T-helper 17 cell (primary cell): Measurements from ENCODE around the gene TBKBP1. TPM values are rescaled to one million over a fixed set of nuclear protein-coding genes. Genes with fewer than 3 reads are reported as not detected.
A peak's percentile ranks its signal among the peaks of the same experiment; 100 is the strongest.

ENCODE experiments used
- ATAC-seq: fragments of 150-1000 bp; cut with Tn5 transposase; 2 replicates; pipeline ENCODE4 v1.10.0; 2021; ENCODE audit warnings: mild to moderate bottlenecking, moderate library complexity
- DNase-seq, 3 donors: peaks; one replicate each; pipeline versions ENCODE4 v3.0.0 to v3.0.0-alpha.2; 2020 to 2021
- H3K9me3 ChIP-seq: one replicate; pipeline ENCODE4 v1.7.0; 2013; ENCODE audit warnings: low read length, mild to moderate bottlenecking; ENCODE audit not compliant: control insufficient read depth, poor library complexity, severe bottlenecking
- H3K27ac Mint-ChIP-seq: one replicate; pipeline ENCODE4 v1.8.0; 2022; ENCODE audit warnings: mild to moderate bottlenecking, moderate library complexity, mixed read lengths
- H3K27me3 Mint-ChIP-seq: one replicate; pipeline ENCODE4 v1.8.0; 2022; ENCODE audit warnings: mixed read lengths
- H3K36me3 Mint-ChIP-seq: one replicate; pipeline ENCODE4 v1.8.0; 2022; ENCODE audit warnings: low read depth, mixed read lengths
- H3K4me1 Mint-ChIP-seq: one replicate; pipeline ENCODE4 v1.8.0; 2022; ENCODE audit warnings: mild to moderate bottlenecking, mixed read lengths
- H3K4me3 Mint-ChIP-seq: one replicate; pipeline ENCODE4 v1.8.0; 2022; ENCODE audit warnings: mild to moderate bottlenecking, moderate library complexity, mixed read lengths
- total RNA-seq, 4 donors: library from RNA in 2 of 4; stranded (reverse) in 2 of 4; gene quantifications; one replicate each; pipeline ENCODE4 v1.2.3 and lab custom pipeline; 2022 to 2026

TBKBP1 gene
- total RNA-seq, 2 donors from 2014 or later: 2.4 to 2.6 TPM

DNA sequence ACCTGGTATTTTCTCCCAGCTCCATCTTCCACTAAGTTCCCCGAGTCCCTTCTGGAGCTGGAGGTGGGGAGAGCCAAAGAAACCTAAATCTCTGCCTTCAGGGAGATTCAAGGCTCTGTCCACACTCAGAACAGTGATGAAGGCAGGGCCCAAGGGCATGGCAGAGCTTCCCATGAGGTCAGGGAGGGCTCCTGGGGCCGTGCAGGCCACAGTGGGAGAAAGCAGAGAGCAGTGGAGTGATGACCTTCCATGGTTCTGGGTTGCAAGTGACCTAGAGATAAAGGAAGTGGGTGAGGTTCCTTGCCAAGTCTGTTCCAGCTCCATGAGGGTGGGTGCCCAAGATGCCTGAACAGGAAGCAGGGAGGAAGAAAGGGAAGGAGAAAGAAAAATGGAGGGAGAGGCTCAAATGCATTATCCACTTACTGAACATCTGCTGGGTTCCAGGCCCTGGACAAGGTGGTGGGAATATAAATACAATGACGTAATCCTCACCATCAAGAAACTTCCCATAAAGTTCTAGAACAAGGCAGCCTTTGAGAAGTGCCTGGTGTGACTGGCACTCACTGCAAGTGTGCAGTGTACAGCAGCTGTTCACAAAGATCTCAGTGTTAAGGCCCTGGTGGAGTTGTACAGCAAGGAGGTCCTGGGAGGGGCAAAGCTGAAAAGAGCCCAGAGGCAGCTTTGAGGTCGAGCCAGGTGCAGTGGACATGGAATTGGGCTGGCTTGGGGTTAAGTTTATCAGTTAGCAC lies 13.3 kb downstream of the TBKBP1 start:
- peaks cover 45% of the 10 kb centered on the region for H3K4me1 Mint-ChIP-seq

DNA sequence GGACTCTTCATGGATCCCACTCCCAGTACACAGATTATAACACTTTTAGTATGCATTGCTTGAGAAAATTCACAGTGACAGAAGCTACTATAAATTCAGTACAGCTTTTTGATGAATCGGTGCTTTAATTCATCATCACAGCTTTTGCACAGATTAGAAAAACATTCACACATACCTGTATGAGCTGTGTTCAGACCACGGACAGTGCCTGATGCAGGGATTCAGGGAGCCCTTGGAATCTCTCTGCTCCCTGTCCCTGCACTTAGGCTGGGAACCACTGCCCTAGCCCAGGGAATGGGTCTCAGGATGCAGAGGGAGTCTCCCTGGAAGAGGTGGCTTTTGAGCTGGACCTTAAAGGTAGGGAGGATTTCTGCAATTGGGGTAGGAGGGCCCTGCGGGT lies 13.9 kb downstream of the TBKBP1 start:
- no peaks in the 10 kb centered on the region for H3K27me3 Mint-ChIP-seq
- DNase-seq: no peak
- H3K9me3 ChIP-seq: no peaks in the 10 kb centered on the region
- no peak for ATAC-seq
- no peak overlapping the region for H3K4me3 Mint-ChIP-seq
- H3K4me1 Mint-ChIP-seq: peaks cover 43% of the 10 kb centered on the region
- H3K36me3 Mint-ChIP-seq: no peaks in the 10 kb centered on the region
- no peak overlapping the region for H3K27ac Mint-ChIP-seq

More for the DNA sequence above, 13.3 kb downstream of the TBKBP1 start:
- no peaks in the 10 kb centered on the region for H3K9me3 ChIP-seq
- no peak for DNase-seq
- ATAC-seq: no peak
- Mint-ChIP-seq H3K36me3 (no peaks in the 10 kb centered on the region), H3K27ac (peak overlapping the region; percentile 92), H3K4me3 (peak overlapping the region; percentile 82), H3K27me3 (no peaks in the 10 kb centered on the region)

- H3K9me3 ChIP-seq: no peaks in the 10 kb centered on the region
- ATAC-seq: no peak
- H3K27me3 Mint-ChIP-seq: no peaks in the 10 kb centered on the region
- H3K4me3 Mint-ChIP-seq: no peak overlapping the region
- no peak overlapping the region for H3K27ac Mint-ChIP-seq
- no peak for DNase-seq
- peaks cover 41% of the 10 kb centered on the region for H3K4me1 Mint-ChIP-seq
- no peaks in the 10 kb centered on the region for H3K36me3 Mint-ChIP-seq
These were observed 14.4 kb downstream of the TBKBP1 start for GRCh38 chr17:47708312-47708863.

DNA sequence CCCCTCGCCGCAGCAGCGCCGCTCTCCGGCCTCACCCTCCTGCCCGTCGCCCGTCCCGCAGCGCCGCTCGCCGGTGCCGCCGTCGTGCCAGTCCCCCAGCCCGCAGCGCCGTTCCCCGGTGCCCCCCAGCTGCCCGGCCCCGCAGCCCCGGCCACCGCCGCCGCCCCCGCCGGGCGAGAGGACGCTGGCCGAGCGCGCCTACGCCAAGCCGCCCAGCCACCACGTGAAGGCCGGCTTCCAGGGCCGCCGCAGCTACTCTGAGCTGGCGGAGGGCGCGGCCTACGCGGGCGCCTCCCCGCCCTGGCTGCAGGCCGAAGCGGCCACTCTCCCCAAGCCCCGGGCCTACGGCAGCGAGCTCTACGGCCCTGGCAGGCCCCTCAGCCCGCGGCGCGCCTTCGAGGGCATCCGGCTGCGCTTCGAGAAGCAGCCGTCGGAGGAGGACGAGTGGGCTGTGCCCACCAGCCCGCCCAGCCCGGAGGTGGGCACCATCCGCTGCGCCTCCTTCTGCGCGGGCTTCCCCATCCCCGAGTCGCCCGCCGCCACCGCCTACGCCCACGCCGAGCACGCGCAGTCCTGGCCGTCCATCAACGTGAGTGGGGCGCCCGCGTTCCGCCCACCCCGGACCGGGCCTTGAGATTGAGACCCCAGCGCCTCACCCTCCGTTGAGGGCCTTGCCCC lies 15.0 kb downstream of the TBKBP1 start:
- H3K27me3 Mint-ChIP-seq: no peaks in the 10 kb centered on the region
- DNase-seq (no peak), ATAC-seq (no peak)
- H3K27ac Mint-ChIP-seq: no peak overlapping the region
- no peaks in the 10 kb centered on the region for H3K36me3 Mint-ChIP-seq
- no peaks in the 10 kb centered on the region for H3K9me3 ChIP-seq
- peaks cover 36% of the 10 kb centered on the region for H3K4me1 Mint-ChIP-seq
- H3K4me3 Mint-ChIP-seq: no peak overlapping the region

DNA sequence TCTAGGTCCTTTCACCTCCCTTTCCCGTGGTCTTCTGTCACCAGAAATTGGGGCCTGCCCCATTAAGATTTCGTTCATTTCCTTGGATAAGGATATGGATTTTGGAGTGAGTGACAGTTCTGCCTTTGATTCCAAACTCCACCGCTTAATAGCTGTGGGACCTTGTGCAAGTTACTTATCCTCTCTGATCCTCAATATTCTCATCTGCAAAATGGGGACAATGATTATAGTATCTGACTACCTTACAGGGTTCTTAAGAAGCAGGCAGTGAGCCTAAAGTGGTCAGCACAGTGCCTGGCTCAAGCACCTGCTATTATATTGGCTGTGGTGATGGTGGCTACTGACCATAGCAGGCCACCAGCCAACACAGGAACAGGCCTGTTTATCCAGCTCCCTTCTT lies 15.6 kb downstream of the TBKBP1 start:
- Mint-ChIP-seq H3K36me3 (no peaks in the 10 kb centered on the region), H3K4me3 (no peak overlapping the region), H3K27me3 (no peaks in the 10 kb centered on the region), H3K4me1 (peaks cover 34% of the 10 kb centered on the region), H3K27ac (no peak overlapping the region)
- no peak for DNase-seq
- no peak for ATAC-seq
- H3K9me3 ChIP-seq: no peaks in the 10 kb centered on the region

DNA sequence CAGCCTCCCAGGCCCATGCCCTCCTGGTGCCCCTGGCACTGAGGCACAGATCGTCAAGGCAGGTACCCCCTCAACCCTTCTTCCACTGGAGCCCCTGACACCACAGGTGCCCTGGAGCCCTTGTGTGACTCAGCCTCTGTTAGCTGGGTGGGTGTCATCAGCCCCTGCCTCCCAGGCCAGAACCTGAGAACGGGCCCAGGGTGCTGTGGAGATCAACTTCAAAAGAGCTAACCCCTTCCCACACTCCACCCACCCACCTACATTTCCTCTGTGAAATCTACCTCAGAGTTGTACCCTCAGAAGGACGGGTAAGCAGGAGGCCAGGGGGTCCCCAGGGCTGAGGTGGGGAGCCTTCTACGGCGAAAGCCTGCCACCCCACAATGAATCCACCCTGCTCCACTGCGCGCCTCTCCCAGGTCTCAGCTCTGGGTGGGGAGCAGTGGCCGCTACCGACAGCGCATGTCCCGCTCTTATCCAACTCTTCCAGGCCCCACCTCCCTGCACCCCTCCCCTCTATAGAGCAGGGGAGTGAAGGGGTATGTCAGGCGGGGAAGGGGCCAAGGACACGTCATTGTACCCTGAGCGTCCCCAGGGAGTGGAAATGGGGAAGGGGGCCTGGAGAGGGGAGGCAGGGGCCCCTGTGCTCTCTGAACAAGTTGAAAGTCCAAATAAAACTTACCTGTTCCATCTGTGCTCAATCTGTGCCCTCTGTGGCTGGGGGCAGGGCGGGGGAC lies 17.6 kb downstream of the TBKBP1 start:
- DNase-seq (no peak), ATAC-seq (no peak)
- H3K4me3 Mint-ChIP-seq: no peak overlapping the region
- no peaks in the 10 kb centered on the region for H3K36me3 Mint-ChIP-seq
- H3K27me3 Mint-ChIP-seq: no peaks in the 10 kb centered on the region
- H3K27ac Mint-ChIP-seq: no peak overlapping the region
- no peaks in the 10 kb centered on the region for H3K9me3 ChIP-seq
- H3K4me1 Mint-ChIP-seq: peaks cover 23% of the 10 kb centered on the region

- DNase-seq (no peak), ATAC-seq (no peak)
- no peak overlapping the region for H3K4me3 Mint-ChIP-seq
- no peak overlapping the region for H3K27ac Mint-ChIP-seq
- H3K36me3 Mint-ChIP-seq: no peaks in the 10 kb centered on the region
- H3K4me1 Mint-ChIP-seq: peaks cover 16% of the 10 kb centered on the region
- H3K27me3 Mint-ChIP-seq: no peaks in the 10 kb centered on the region
- H3K9me3 ChIP-seq: no peaks in the 10 kb centered on the region
These were observed 18.5 kb downstream of the TBKBP1 start for GRCh38 chr17:47712330-47713023.

DNA sequence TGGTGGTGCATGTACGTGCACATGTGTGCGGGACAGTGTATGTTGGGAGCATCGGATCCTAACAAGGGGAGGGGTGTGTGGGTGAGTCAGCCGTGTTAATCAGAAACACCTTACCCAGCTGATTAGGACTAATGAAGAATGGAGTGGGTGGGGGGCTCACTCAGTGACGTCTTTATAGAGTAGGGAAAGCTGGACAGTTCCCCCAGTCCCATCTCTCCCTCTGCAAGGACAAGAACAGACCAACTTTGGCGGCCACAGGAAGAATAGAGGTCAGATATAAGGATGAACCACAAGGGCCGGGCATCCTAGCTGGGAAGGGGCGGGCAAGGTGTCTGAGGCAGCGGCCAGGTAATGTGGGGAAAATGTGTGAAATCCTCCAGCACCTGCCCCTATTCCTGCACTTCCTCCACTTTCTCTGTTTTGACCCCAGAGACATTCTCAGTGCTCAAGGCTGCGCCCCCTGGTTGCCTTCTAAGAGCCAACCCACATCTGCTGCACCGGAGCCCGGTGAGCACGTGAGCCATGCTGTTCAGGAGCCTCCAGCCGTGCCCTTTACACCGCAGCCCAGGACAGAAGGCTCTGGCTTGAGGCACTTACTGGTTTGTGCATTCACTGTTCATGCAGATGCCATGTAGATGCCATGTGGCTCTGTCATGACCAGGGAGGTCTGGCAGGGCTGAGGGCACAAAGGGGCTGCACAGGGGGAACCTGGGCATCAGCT lies 20.2 kb downstream of the TBKBP1 start:
- Mint-ChIP-seq H3K27me3 (peaks cover 6% of the 10 kb centered on the region), H3K27ac (no peak overlapping the region), H3K36me3 (no peaks in the 10 kb centered on the region), H3K4me3 (no peak overlapping the region), H3K4me1 (peaks cover 31% of the 10 kb centered on the region)
- no peak for ATAC-seq
- no peaks in the 10 kb centered on the region for H3K9me3 ChIP-seq
- DNase-seq: no peak

- ATAC-seq (no peak), DNase-seq (no peak)
- Mint-ChIP-seq H3K4me3 (no peak overlapping the region), H3K27ac (no peak overlapping the region), H3K36me3 (no peaks in the 10 kb centered on the region), H3K27me3 (peaks cover 6% of the 10 kb centered on the region), H3K4me1 (peaks cover 37% of the 10 kb centered on the region)
- H3K9me3 ChIP-seq: no peaks in the 10 kb centered on the region
These were observed 20.9 kb downstream of the TBKBP1 start for GRCh38 chr17:47714773-47715396.

DNA sequence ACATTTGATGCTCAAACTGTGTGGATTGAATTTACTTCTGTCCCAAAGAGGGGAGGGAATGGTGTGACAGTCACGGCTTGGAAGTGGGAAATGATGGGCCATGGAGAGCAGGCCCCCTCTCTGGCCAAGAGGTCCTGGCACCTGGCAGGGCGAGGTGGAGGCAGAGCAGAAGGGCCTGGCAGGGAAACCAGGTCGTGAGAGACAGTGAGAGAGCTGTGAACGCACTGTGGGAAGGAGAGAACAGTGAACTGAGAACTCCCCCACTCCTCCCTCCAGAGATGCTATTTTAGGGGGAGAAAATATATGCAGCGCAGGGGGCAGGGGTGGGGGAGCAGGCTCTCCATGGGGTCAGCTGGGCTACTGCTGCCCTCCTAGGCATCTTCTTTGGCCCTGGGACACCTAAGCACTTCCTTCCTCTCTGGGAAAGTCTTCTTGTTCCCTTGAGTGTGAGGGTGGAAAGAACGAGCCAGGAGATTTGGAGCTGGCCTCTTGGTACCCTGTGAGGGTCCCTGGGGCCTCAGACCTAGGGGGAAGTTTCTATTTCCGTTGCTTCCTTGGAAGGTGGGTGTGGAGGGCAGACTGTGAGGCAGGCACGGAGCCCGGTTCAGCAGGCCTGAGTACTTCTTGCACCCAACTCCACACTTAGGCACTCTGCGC lies 21.8 kb downstream of the TBKBP1 start:
- Mint-ChIP-seq H3K36me3 (no peaks in the 10 kb centered on the region), H3K27ac (no peak overlapping the region), H3K4me1 (peaks cover 43% of the 10 kb centered on the region), H3K27me3 (peaks cover 6% of the 10 kb centered on the region), H3K4me3 (no peak overlapping the region)
- peaks cover 3% of the 10 kb centered on the region for H3K9me3 ChIP-seq
- DNase-seq (no peak), ATAC-seq (no peak)

DNA sequence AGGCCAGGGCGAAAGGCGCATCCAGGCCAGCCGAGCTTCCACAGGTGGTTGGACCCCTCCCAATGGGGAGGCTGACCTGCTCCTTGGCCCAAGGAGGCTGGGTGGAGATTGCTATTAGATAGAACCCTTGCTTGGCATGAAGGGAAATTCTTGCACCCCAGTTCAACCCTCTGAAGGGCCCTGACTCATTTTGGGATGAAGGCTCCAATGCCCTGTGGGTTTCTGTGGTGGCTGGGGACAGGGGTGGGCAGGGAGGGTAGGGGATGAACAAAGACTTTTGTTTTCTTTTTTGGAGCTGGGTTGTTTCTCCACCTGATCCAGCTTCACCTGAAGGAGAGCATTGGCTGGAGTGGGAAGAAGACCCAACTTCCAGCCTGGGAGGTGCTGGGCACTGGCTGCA lies 22.4 kb downstream of the TBKBP1 start:
- Mint-ChIP-seq H3K27ac (no peak overlapping the region), H3K4me1 (peaks cover 47% of the 10 kb centered on the region), H3K36me3 (no peaks in the 10 kb centered on the region), H3K27me3 (peaks cover 6% of the 10 kb centered on the region), H3K4me3 (no peak overlapping the region)
- DNase-seq (no peak), ATAC-seq (no peak)
- H3K9me3 ChIP-seq: peaks cover 3% of the 10 kb centered on the region

DNA sequence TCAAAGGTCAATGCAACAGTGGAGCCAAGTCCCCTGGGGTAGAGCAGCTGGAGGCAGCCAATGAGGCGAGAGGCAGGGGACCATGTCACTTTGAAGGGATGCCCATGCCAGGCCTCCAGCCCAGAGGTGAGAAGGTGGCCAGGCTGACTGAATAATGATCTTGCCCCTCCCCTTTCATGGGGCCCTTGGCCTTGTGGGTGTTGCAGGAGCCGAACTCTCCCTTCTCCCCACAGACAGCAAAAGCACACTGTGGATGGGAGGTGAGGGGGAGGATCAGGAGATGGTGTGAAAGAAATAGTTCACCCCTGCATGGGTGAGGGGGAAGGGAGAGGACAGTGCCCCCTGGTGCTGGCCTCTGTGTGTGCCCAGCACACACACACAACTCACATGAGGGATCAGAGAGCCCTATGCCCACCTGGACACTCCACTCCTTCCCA lies 23.3 kb downstream of the TBKBP1 start:
- H3K4me3 Mint-ChIP-seq: peak overlapping the region; percentile 49
- no peak for DNase-seq
- peaks cover 6% of the 10 kb centered on the region for H3K27me3 Mint-ChIP-seq
- no peaks in the 10 kb centered on the region for H3K36me3 Mint-ChIP-seq
- H3K4me1 Mint-ChIP-seq: peaks cover 52% of the 10 kb centered on the region
- H3K27ac Mint-ChIP-seq: no peak overlapping the region
- ATAC-seq: peak; percentile 30
- H3K9me3 ChIP-seq: peaks cover 3% of the 10 kb centered on the region
